ENCODE results near the gene AGPAT4. TPM values are rescaled to one million over a fixed set of nuclear protein-coding genes. Genes with fewer than 3 reads are reported as not detected.

The AGPAT4 gene
- total and polyA plus RNA-seq, 2 of the 13 experiments (the other 11 are each of a cell fraction or from before 2014, with no cell fraction given) = 0.07 to 0.13 TPM

- intact Hi-C loops (cut with micrococcal nuclease; ENCODE audit: unreplicated experiment) = no loop called here
- Histone ChIP-seq H3K4me3 (replicated peaks in 1 of 3; ENCODE audit: insufficient read depth in 1 of 3, low read depth in 2 of 3, low read length in 3 of 3) (no peak overlapping the region), H3K4me2 (ENCODE audit: low read depth, low read length) (no peak overlapping the region), H3K27ac (ENCODE audit: extremely low read length, insufficient read depth, low read length) (no peak overlapping the region), H4K20me1 (ENCODE audit: insufficient read depth, low read length) (no peaks in the 10 kb centered on the region), H3K9ac (ENCODE audit: insufficient read depth, low read depth, low read length) (no peak overlapping the region), H3K9me3 (ENCODE audit: low read length) (no peaks in the 10 kb centered on the region), H3K36me3 (replicated peaks in 1 of 2; ENCODE audit: control insufficient read depth in 1 of 2, insufficient read depth in 2 of 2, low read length in 2 of 2) (no peaks in the 10 kb centered on the region), H3K79me2 (ENCODE audit: insufficient read depth, low read length) (no peaks in the 10 kb centered on the region), H3K27me3 (ENCODE audit: control insufficient read depth in 1 of 2, insufficient read depth in 2 of 2, low read length in 2 of 2) (peaks cover 5 to 16% of the 10 kb centered on the region in 2 experiments; a peak in 2 of 5 replicates), H2AFZ (ENCODE audit: low read length) (no peak overlapping the region), H3K4me1 (ENCODE audit: insufficient read depth, low read length) (no peaks in the 10 kb centered on the region)
- no peak for ATAC-seq
- WGBS (ENCODE audit: low lambda C conversion rate) = 64% methylated on average over 6 of the region's 6 CpGs
- BruUV-seq (replicated peaks) = no TSS peak
- CTCF ChIA-PET (ENCODE audit: low intra/inter-chr PET ratio, low total read pairs) = no interaction called here
- in situ Hi-C loops (cut with HindIII; ENCODE audit: extremely low pct_ligation_motif_present, low pct_unique_long_range_greater_than_20kb) = no loop called here
- no peak for DNase-seq (ENCODE audit: low spot score)
- no peak for FAIRE-seq
- POLR2A ChIA-PET = no interaction called here
- TF ChIP-seq ZNF331 (CRISPR knock-in tag; IDR thresholded peaks at IDR 0.05) (no peak), HBP1 (CRISPR knock-in tag; IDR thresholded peaks at IDR 0.05; ENCODE audit: low read depth) (no peak), FOXK1 (CRISPR knock-in tag; IDR thresholded peaks at IDR 0.05; ENCODE audit: borderline replicate concordance, low read depth) (no peak), ZBTB42 (CRISPR knock-in tag; IDR thresholded peaks at IDR 0.05) (no peak), CHD4 (IDR thresholded peaks at IDR 0.05; ENCODE audit: borderline replicate concordance, low read length) (no peak), HOXA9 (CRISPR knock-in tag; IDR thresholded peaks at IDR 0.05; ENCODE audit: borderline replicate concordance) (no peak), MAX (IDR thresholded peaks at IDR 0.05) (no peak), TBX3 (IDR thresholded peaks at IDR 0.05; ENCODE audit: borderline replicate concordance) (no peak), MTA1 (CRISPR knock-in tag; IDR thresholded peaks at IDR 0.05; ENCODE audit: borderline replicate concordance) (no peak), ZNF788 (CRISPR knock-in tag; IDR thresholded peaks at IDR 0.05; ENCODE audit: borderline replicate concordance) (no peak), TOPORS (CRISPR knock-in tag; IDR thresholded peaks at IDR 0.05) (no peak), FLYWCH1 (CRISPR knock-in tag; IDR thresholded peaks at IDR 0.05) (no peak), NCOA1 (CRISPR knock-in tag; IDR thresholded peaks at IDR 0.05) (no peak), THAP11 (CRISPR knock-in tag; IDR thresholded peaks at IDR 0.05) (no peak), PBX3 (CRISPR knock-in tag; IDR thresholded peaks at IDR 0.05; ENCODE audit: borderline replicate concordance) (no peak), ZNF276 (CRISPR knock-in tag; IDR thresholded peaks at IDR 0.05; ENCODE audit: low read depth) (no peak)
Observed at GRCh38 chr6:161228096-161228495, 45.8 kb downstream of the AGPAT4 start.

Data from HepG2 (cell line).